Smooth muscle cell of the coronary artery (primary cell): ENCODE data around the gene PNPT1. TPM values are rescaled to one million over a fixed set of nuclear protein-coding genes. Genes with fewer than 3 reads are reported as not detected.

Experiments used
- total RNA-seq: library from RNA; depleted of rRNA; stranded (reverse); fragments of >200 nt; gene quantifications from 2 replicates; pipeline ENCODE4 v1.2.3, GENCODE V29; 2014; ENCODE audit warnings: low replicate concordance

The PNPT1 gene
- total RNA-seq, result 24.0 and 26.8 TPM in 2 replicates

DNA sequence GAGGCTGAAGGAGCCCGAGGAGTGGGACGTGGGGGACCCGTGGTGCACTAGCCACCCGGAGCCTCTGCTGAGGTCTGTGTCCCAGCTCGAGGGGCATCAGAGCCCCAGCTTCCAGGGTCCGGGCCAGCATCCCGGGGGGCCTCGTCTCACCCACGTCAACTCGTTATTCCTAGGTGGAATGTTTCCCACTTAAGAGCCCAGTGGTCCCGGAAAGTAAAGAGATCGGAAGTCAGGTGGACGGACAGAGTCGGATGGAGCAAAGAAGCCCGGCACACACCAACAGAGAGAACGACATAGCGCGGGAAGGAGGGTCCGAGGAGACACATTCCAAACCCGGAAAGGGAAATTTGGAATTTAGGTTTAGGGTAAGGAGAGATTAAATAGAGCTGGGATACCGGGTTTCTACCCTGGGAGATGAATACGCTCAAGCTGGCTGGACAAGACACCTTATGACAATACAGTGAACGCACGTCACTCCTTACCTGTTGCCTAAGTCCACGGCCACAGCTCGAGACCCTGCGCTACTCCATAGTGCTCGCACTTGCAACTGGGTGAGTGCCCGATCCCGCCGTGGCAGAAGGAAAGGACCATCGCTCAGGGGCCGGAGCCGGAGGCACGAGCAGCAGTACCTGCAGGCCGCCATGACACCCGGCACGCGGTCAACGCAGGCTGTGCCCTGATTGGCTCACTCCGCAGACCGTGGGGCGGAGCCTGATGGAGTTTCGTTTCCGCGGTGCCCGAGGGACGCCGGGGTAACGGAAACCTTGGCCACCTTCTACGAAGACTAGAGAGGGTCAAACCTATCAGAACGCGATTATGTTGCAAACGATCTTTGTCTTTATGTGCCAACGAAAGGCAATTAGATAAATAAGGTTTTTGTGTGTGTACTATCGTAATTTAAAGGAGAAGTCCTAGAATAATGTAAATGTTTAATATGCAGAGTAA, at the start of gene PNPT1:
Gene PNPT1, minus strand, starts transcription at position 664 of the 945 bp plus-strand sequence. Its CDS starts 21 bp downstream, at position 643.

DNA sequence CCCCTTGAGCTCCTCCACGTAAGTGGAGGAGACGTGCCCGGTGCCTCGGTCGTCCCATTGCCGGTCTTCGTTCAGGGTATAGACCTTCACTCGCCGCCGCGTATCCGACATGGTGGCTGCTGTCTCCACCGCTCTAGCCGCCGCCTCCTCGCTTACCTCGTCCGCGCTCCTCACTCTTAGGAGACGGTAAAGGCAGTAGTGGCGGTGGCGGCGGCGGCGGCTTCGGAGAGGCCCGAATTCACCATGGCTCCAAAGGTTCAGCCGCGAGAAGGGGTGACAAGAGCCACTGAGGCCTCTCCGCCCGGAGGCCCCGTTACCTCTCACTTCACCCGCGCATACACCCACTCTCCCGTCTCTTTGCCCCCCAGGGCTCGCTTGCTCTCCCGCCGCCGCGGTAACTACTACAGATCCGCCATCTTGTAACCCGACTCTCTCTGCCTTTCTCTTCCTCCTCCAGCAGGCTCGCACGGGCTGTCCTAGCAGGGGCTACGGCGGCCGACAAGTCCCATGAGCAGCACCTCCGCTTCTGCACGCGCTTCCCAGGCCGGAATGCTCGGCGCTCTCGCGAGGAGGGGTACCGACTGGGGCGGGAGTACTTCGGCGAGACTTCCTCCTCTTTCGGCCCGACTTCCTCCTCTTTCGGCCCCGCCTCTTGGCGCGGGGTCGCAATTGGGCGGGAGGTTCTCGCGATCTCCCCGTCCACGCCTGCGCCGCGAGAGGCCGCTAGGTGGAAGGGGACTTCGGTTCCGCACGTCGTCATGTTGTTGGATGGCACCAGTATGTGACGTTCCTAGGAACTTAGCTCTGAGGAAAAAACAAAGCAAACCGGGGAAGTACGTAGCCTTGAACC, 76.2 kb downstream of the PNPT1 start, which contains the start of gene PPP4R3B:
Gene PPP4R3B, minus strand, starts transcription at position 448 of the 850 bp plus-strand sequence. Its CDS starts 337 bp downstream, at position 111.

Other genes starting within 250 kb of the PNPT1 start
- 17.3 and 28.0 TPM in 2 replicates for gene CFAP36, start 174.1 kb downstream of the PNPT1 start, total RNA-seq
- 26.2 and 32.9 TPM in 2 replicates for gene PPP4R3B, start 76.2 kb downstream of the PNPT1 start, total RNA-seq
- 2,454 and 4,421 TPM in 2 replicates for gene EFEMP1, start 229.9 kb upstream of the PNPT1 start, total RNA-seq